ENCODE data around the gene RIPK1.
"Not testable (repeated sequence)": the region's sequence is repeated elsewhere in the genome, so short reads cannot be mapped to it uniquely, and the experiment has no call there.

RIPK1 gene

GRCh38 chr6:3068329-3069214 is at the start of gene RIPK1:
Gene RIPK1, plus strand, starts transcription at chr6:3068494. Its CDS starts 8,330 bp downstream, at chr6:3076824.
- Histone ChIP-seq H3K9ac (ENCODE audit: low read length) (peak within 1 kb of the TSS; percentile 94), H3K27me3 (ENCODE audit: control insufficient read depth, insufficient read depth, low read length) (no peaks in the 10 kb centered on the region), H3K4me1 (ENCODE audit: control insufficient read depth, insufficient read depth, low read length) (peaks cover 20% of the 10 kb centered on the region), H3K9me3 (ENCODE audit: control insufficient read depth, low read length) (no peaks in the 10 kb centered on the region), H3K4me3 (ENCODE audit: low read length) (peak within 1 kb of the TSS; percentile 94), H3K36me3 (ENCODE audit: control insufficient read depth, insufficient read depth, low read length) (no peaks in the 10 kb centered on the region)

DNA sequence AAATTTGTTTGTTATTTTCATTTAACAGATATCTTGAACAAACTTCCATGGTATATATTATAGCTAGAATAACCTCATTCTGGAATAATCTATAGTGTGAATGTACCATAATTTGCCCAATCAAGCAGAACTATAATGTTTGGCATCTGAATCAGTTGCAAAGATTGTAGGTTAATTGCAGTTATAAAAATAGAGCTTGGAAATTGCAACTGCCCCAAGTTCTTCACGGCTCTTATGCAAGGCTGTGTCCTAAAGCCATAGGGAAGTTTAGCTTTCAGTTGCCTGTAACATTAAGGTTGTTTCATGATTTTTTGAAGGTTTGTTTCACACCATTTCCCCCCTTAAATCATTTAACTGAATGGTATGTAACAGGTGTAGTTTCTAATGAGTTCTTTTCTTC is 49.2 kb upstream of the RIPK1 start:
- Histone ChIP-seq H3K4me3 (ENCODE audit: low read length) (no peak overlapping the region), H3K36me3 (ENCODE audit: control insufficient read depth, insufficient read depth, low read length) (no peaks in the 10 kb centered on the region), H3K27me3 (ENCODE audit: control insufficient read depth, insufficient read depth, low read length) (no peaks in the 10 kb centered on the region), H3K9me3 (ENCODE audit: control insufficient read depth, low read length) (no peaks in the 10 kb centered on the region), H3K9ac (ENCODE audit: low read length) (no peak overlapping the region), H3K4me1 (ENCODE audit: control insufficient read depth, insufficient read depth, low read length) (peaks cover 2% of the 10 kb centered on the region)

- Histone ChIP-seq H3K4me3 (ENCODE audit: low read length) (no peak overlapping the region), H3K9ac (ENCODE audit: low read length) (no peak overlapping the region), H3K4me1 (ENCODE audit: control insufficient read depth, insufficient read depth, low read length) (peaks cover 10% of the 10 kb centered on the region), H3K27me3 (ENCODE audit: control insufficient read depth, insufficient read depth, low read length) (no peaks in the 10 kb centered on the region), H3K36me3 (ENCODE audit: control insufficient read depth, insufficient read depth, low read length) (no peaks in the 10 kb centered on the region), H3K9me3 (ENCODE audit: control insufficient read depth, low read length) (no peaks in the 10 kb centered on the region)
These were observed 48.5 kb upstream of the RIPK1 start for GRCh38 chr6:3019749-3020320.

- H3K4me1 ChIP-seq (ENCODE audit: control insufficient read depth, insufficient read depth, low read length), result peaks cover 11% of the 10 kb centered on the region
- H3K36me3 ChIP-seq (ENCODE audit: control insufficient read depth, insufficient read depth, low read length); H3K9me3 ChIP-seq (ENCODE audit: control insufficient read depth, low read length); H3K9ac ChIP-seq (ENCODE audit: low read length); H3K27me3 ChIP-seq (ENCODE audit: control insufficient read depth, insufficient read depth, low read length); H3K4me3 ChIP-seq (ENCODE audit: low read length): not testable (repeated sequence)
These were observed 47.2 kb upstream of the RIPK1 start for GRCh38 chr6:3020976-3021598.

DNA sequence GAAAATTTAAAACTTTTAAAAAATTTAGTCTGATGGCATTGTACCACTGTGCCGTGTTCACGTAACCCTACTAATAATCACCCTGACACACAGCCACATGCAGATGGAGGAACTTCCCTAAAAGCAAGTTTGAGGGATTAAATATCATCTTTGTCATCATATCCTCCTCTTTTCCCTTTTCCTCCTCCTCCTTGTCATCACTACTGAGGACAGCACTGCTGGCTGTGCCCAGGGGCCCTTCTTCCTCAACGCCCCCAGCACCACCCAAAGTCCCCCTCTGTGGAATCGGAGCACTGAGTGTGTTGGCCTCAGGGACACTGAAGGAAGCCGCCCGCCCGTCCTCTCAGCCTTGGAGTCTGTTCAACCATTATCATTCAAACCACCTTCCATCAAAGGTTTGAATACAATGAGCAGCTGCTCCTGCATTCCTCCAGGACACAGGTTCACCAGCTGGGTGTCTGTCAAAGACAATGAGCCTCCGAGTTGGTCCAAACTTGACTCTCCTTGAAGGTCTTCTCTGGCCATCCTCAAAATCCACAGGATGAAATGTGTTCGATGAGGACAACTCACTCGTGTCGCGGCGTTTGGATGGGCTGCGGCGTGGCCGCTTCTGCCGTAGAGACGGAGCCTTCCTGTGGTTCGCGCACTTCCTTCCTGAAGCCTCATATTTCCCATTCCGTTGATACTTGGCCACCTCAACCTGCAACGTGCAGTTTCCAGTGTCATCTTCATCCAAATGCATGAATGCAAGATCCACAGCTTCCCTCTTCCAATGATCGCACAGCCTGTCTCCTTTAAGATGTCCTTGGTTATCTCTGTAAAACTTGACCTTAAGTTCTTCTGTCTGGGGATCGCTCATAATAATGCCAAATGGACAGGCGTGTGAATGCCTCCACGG is 45.3 kb upstream of the RIPK1 start:
- H3K27me3 ChIP-seq (ENCODE audit: control insufficient read depth, insufficient read depth, low read length), result no peaks in the 10 kb centered on the region
- H3K4me1 ChIP-seq (ENCODE audit: control insufficient read depth, insufficient read depth, low read length), result peaks cover 11% of the 10 kb centered on the region
- no peaks in the 10 kb centered on the region for H3K36me3 ChIP-seq (ENCODE audit: control insufficient read depth, insufficient read depth, low read length)
- H3K9ac ChIP-seq (ENCODE audit: low read length), result peak overlapping the region; percentile 60
- peak overlapping the region; percentile 38 for H3K4me3 ChIP-seq (ENCODE audit: low read length)
- H3K9me3 ChIP-seq (ENCODE audit: control insufficient read depth, low read length), result no peaks in the 10 kb centered on the region

GRCh38 chr6:3023663-3024483 is 44.4 kb upstream of the RIPK1 start:
- Histone ChIP-seq H3K4me3 (ENCODE audit: low read length) (peak overlapping the region; percentile 38), H3K9me3 (ENCODE audit: control insufficient read depth, low read length) (no peaks in the 10 kb centered on the region), H3K36me3 (ENCODE audit: control insufficient read depth, insufficient read depth, low read length) (no peaks in the 10 kb centered on the region), H3K4me1 (ENCODE audit: control insufficient read depth, insufficient read depth, low read length) (peaks cover 11% of the 10 kb centered on the region), H3K27me3 (ENCODE audit: control insufficient read depth, insufficient read depth, low read length) (no peaks in the 10 kb centered on the region), H3K9ac (ENCODE audit: low read length) (peak overlapping the region; percentile 60)

DNA sequence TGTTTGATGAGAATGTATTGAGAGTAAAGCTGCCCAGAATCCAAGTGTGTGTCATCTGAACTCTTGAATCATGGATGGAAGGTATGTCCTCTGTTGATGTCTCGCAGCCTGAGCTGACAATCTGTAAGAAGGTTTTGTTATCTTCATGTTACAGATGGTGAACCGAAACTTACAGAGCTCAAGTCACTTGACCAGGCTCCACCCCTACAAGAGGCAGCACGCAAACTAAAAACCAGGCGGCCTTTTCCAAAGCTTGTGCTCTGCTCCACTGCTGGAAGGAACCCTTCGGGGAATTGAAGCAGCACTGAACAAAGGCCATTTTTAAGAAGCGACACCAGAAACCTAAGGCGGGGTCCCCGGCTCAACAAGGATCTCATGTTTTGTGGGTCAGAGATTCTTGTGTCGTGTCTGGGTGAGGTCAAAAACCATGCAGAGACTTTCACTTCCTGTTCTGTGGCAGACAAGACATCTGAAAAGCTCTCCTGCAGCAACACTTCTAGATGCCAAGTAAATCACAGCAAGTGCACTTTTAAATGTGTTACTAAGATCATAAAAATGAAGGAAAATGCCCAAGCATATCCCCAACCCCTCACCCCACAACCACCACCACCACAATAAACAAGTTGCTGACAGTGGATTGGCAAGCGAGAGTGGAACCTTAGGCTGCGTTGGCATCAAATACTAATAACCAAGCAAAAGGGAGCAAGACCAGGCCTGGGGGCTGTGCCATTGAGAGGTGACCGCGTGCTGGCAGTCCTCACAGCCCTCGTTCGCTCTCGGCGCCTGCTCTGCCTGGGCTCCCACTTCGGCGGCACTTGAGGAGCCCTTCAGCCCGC is 41.3 kb upstream of the RIPK1 start:
- Histone ChIP-seq H3K36me3 (ENCODE audit: control insufficient read depth, insufficient read depth, low read length) (no peaks in the 10 kb centered on the region), H3K9ac (ENCODE audit: low read length) (no peak overlapping the region), H3K4me3 (ENCODE audit: low read length) (no peak overlapping the region), H3K27me3 (ENCODE audit: control insufficient read depth, insufficient read depth, low read length) (no peaks in the 10 kb centered on the region), H3K9me3 (ENCODE audit: control insufficient read depth, low read length) (no peaks in the 10 kb centered on the region), H3K4me1 (ENCODE audit: control insufficient read depth, insufficient read depth, low read length) (peaks cover 11% of the 10 kb centered on the region)

DNA sequence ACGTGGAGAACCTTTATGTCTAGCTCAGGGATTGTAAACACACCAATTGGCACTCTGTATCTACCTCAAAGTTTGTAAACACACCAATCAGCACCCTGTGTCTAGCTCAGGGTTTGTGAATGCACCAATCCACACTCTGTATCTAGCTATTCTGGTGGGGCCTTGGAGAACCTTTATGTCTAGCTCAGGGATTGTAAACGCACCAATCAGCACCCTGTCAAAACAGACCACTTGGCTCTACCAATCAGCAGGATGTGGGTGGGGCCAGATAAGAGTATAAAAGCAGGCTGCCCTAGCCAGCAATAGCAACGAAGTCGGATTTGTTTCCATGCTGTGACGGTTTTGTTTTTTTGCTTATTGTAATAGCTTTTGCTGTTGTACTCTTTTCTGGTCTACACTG is 40.1 kb upstream of the RIPK1 start:
- not testable (repeated sequence) for H3K36me3 ChIP-seq (ENCODE audit: control insufficient read depth, insufficient read depth, low read length); H3K27me3 ChIP-seq (ENCODE audit: control insufficient read depth, insufficient read depth, low read length); H3K9ac ChIP-seq (ENCODE audit: low read length); H3K9me3 ChIP-seq (ENCODE audit: control insufficient read depth, low read length); H3K4me3 ChIP-seq (ENCODE audit: low read length)
- H3K4me1 ChIP-seq (ENCODE audit: control insufficient read depth, insufficient read depth, low read length), result peaks cover 11% of the 10 kb centered on the region

DNA sequence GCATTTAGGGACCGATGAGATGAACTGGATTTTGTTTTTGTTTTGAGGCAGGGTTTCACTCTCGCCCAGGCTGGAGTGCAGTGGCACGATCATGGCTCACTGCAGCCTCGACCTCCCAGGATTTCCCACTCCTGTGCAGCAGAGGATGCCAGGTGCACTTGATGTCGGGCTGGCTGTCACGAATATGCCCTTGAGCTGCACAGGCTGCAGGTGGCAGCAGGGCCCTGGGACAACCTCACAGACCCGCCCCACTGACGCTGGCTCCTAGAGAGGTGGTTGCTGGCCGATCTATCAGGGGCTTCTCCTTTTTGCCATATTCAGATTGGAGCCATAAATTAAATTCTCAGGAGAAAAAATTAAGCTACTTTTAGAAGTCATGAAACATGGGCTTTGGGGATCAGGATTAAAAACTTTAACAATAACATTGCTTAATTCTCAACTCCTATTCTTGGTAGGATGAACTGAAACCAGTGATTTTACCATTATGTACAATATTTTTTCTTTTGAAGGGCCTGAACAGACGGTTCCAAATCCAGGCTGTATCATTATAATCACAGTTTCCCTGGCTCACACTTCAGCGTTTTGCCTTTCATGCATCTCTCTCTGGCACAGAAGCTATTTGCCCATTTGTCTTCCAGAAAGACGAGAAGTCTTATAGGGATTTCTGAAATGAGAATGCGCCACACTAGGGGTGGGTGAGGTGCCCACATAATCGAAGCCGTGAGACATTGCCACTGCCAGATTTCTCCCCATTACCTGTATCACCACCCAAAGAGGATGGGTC is 36.2 kb upstream of the RIPK1 start:
- no peaks in the 10 kb centered on the region for H3K36me3 ChIP-seq (ENCODE audit: control insufficient read depth, insufficient read depth, low read length)
- no peak overlapping the region for H3K4me3 ChIP-seq (ENCODE audit: low read length)
- no peak overlapping the region for H3K9ac ChIP-seq (ENCODE audit: low read length)
- H3K4me1 ChIP-seq (ENCODE audit: control insufficient read depth, insufficient read depth, low read length), result no peaks in the 10 kb centered on the region
- no peaks in the 10 kb centered on the region for H3K9me3 ChIP-seq (ENCODE audit: control insufficient read depth, low read length)
- H3K27me3 ChIP-seq (ENCODE audit: control insufficient read depth, insufficient read depth, low read length), result no peaks in the 10 kb centered on the region

DNA sequence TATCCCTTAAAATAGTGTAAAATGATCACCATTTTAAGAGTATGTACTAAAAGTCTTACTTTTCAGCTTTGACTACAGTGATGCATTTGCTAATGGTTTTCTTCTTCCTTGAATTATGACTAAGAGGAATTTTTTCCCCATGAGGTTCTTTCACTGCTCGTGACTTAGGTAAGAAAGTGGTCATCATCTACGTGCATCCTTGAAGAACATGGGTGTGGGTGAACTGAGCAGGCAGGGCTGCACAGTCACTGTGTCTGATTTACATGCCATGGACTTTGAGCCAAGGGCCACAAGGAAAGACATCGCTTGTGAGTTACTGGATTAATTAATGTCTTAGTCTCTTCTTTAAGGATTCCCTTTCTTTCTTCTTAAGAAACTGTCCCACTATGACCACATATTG is 35.3 kb upstream of the RIPK1 start:
- Histone ChIP-seq H3K27me3 (ENCODE audit: control insufficient read depth, insufficient read depth, low read length) (no peaks in the 10 kb centered on the region), H3K9ac (ENCODE audit: low read length) (no peak overlapping the region), H3K4me3 (ENCODE audit: low read length) (no peak overlapping the region)

More for the DNA sequence above, 35.3 kb upstream of the RIPK1 start:
- Histone ChIP-seq H3K4me1 (ENCODE audit: control insufficient read depth, insufficient read depth, low read length) (no peaks in the 10 kb centered on the region), H3K36me3 (ENCODE audit: control insufficient read depth, insufficient read depth, low read length) (no peaks in the 10 kb centered on the region), H3K9me3 (ENCODE audit: control insufficient read depth, low read length) (no peaks in the 10 kb centered on the region)

All from mucosa of stomach (tissue), 1 donor.